RPMI7951 (cell line): Measurements from ENCODE around the gene TBCK. TPM values are rescaled to one million over a fixed set of nuclear protein-coding genes. Genes with fewer than 3 reads are reported as not detected.
A peak's percentile ranks its signal among the peaks of the same experiment; 100 is the strongest.
"Not testable (repeated sequence)": the region's sequence is repeated elsewhere in the genome, so short reads cannot be mapped to it uniquely, and the experiment has no call there.

ENCODE experiments used
- DNase-seq: peaks from one replicate; pipeline ENCODE4 v3.0.0-alpha.2; 2012; ENCODE audit warnings: low read depth
- total RNA-seq: library from RNA; depleted of rRNA; stranded (reverse); fragments of >200 nt; shearing (Covaris generic); gene quantifications from 2 replicates; pipeline ENCODE4 v1.2.3, GENCODE V29; 2014

Gene TBCK
- total RNA-seq, 1 experiment from 2014 or later = 22.2 TPM

DNA sequence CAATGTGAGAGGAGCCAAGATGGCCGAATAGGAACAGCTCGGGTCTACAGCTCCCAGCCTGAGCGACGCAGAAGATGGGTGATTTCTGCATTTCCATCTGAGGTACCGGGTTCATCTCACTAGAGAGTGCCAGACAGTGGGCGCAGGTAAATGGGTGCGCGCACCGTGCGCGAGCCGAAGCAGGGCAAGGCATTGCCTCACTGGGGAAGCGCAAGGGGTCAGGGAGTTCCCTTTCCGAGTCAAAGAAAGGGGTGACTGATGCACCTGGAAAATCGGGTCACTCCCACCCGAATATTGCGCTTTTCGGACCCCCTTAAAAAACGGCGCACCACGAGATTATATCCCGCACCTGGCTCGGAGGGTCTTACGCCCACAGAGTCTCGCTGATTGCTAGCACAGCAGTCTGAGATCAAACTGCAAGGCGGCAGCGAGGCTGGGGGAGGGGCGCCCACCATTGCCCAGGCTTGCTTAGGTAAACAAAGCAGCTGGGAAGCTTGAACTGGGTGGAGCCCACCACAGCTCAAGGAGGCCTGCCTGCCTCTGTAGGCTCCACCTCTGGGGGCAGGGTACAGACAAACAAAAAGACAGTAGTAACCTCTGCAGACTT lies 196.0 kb downstream of the TBCK start:
- DNase-seq = not testable (repeated sequence)

DNA sequence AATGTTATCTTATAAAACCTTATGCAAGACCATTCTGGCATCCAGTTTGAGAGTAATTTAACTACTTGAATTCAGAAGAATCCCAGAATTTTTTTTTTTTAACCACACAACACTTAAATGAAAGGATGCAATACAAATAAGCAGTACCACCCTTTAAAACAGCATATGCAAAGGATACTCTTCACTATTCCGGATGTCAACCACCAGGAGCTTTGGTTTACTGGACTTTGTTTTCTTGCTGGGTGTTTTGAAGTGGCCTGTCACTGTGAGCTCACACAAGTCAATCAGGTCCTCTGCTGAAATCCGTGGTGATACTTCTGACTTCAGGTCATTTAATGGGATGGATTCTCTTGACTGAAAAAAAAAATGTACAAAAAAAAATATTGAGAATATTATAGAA lies 200.0 kb downstream of the TBCK start:
- no peak for DNase-seq

GRCh38 chr4:106114270-106114669 lies 201.7 kb downstream of the TBCK start:
- no peak for DNase-seq

DNA sequence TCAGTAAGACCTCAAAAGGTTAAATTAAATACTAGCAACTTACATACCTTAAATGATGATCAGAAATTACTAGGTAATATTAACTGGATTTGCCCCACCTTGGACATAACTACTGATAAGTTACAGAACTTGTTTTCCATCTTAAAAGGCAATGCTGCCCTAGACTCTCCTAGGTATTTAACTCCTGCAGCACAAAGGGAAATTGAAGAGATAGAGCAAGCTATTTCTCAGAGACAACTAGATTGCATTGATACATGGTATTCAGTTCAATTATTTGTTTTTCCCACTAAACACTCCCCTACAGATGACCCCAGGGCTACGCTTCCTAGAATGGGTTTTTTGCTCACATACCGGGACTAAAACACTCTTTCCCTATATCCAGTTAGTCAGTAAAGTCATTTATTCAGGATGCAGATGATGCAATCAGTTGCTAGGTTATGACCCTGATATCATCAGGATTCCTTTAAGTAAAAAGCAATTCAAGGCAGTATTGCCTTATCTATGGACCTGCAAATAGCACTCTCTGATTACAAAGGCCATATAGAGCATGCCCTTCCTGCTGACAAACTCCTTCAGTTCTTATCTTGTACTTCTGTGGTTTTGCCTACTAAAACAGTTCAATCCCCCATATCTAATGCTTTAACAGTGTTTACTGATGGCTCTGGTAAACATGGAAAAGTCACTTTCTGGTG lies 204.1 kb downstream of the TBCK start:
- not testable (repeated sequence) for DNase-seq

DNA sequence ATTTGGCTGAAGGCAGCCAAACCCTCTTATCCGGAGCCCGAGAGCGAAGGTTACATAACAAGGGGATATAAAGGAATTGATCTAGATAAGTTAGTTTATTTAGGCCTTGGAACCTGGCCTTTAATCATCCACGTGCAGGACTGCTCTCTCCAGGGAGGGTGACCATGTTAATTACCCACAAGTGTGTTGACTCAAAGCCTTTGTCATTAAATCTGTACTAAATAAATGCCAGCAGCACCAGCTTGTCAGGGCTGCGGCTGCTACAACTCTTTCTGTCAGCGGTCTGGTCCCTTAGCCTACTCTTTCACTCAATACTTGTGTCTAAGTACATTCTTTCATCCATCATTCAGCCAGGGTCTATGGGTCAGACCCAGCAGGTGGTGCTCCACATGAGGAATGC lies 206.1 kb downstream of the TBCK start:
- DNase-seq = no peak

GRCh38 chr4:106105697-106106096 lies 210.3 kb downstream of the TBCK start:
- DNase-seq = no peak

DNA sequence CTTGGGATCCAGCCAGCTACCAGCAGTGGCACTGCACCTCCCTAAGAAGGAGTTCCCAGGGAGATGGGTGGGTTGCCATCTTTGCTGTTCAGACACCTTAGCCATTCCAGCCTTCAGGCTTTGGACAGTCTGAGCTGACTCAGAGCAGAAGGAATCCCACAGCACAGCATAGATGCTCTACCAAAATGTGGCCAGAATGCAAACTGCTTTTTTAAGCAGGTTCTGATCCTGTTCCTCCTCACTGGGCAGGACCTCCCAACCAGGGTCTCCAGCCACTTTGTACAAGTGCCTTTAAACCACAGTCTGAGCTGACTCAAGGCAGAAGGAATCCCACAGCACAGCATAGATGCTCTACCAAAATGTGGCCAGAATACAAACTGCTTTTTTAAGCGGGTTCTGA lies 211.7 kb downstream of the TBCK start:
- DNase-seq = no peak

DNA sequence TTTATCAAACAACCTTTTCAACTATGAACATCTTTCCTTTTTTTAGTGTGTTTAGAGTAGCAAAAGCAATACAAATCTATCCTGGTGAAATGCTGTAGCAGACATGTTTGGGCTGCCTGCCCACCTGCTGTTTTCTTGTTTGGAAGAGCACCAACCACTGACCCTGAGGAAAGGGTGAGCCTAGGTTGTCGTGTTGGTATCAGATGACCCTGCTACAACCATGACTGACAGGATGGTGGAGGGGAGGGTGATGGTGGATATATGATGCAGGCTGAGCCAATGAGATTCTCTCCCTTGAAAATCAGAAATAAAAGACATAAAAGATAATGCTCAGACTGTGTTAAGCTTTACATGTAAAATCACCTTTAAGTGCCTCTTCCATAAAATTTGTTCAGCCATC lies 219.6 kb downstream of the TBCK start:
- DNase-seq = no peak

DNA sequence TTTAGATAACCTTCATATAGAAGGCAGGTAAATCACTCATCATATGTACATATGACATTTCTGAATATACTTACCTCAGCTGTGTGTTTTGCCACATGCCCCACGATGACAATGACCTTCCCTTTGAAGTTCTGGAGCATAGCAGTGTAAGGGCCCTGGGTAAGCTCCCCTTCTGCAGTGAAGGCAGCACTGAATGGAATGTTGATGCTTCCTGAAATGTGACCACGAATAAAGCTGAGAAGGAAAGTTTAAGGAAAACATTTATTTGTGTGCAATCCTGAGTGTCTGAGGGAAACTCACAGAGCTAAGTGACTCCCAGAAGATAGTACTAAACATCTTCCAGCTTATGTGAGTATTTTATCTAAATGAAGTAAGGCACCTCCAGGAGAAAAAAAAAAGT lies 220.6 kb downstream of the TBCK start:
- no peak for DNase-seq

DNA sequence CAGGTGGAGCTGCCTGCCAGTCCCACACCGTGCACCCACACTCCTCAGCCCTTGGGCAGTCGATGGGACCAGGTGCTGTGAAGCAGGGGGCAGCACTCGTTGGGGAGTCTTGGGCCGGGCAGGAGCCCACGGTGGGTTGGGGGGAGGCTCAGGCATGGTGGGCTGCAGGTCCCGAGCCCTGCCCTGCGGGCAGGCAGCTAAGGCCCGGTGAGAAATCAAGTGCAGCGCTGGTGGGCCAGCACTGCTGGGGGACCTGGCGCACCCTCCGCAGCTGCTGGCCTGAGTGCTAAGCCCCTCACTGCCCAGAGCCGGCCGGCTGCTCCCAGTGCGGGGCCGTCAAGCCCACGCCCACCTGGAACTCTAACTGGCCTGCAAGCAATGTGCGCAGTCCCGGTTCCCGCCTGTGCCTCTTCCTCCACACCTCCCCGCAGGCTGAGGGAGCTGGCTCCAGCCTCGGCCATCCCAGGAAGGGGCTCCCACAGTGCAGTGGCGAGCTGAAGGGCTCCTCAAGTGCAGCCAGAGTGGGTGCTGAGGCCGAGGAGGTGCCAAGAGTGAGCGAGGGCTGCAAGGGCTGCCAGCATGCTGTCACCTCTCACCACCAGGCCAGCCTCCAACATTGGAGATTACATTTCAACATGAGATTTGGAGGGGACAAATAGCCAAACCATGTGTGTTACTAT lies 223.5 kb downstream of the TBCK start:
- DNase-seq = no peak

DNA sequence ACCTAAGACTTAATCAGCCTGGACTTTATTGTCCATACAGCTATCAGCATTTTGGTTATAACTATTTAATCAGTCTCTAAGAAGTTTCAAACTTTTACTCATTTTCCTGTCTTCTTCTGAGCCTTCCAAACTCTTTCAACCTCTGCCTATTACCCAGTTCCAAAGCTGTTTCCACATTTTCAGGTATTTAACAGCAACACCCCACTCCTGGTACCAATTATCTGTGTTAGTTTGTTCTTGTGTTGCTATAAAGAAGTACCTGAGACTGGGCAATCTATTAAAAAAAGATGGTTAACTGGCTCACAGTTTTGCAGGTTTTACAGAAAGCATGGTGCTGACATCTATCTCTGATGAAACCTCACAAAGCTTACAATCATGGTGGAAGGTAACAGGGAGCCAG lies 225.2 kb downstream of the TBCK start:
- DNase-seq = no peak

DNA sequence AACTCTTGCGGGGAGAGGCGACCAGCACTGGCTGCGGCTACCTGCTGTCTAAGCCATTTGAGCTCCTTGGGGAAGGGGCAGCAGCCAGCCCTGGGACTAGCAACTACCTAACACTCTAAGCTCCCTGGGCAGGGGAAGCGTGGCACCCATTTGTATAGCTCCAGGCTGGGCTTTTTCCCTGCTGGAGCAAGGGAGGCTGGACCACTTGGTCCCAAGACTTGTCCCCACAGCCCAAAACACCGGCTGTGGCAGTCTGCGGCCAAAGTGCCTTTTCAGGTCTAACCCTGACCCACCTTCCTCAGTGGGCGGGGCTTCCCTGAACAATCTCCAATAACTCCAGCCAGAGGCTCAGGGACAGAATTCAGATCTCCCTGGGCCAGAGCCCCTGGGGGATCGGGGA lies 232.9 kb downstream of the TBCK start:
- no peak for DNase-seq

DNA sequence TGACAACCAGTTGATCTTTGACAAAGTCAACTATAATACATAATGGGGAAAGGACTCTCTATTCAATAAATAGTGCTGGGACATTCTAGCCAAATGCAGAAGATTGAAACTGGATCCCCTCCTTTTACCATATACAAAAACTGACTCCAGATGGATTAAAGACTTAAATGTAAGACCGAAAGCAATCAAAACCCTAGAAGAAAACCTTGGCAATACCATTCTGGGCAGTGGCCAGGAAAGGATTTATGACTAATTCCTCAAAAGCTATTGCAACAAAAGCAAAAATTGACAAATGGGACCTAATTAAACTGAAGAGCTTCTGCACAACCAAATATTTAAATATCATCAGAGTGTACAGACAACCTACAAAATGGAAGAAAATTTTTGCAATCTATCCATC lies 235.6 kb downstream of the TBCK start:
- DNase-seq = no peak

DNA sequence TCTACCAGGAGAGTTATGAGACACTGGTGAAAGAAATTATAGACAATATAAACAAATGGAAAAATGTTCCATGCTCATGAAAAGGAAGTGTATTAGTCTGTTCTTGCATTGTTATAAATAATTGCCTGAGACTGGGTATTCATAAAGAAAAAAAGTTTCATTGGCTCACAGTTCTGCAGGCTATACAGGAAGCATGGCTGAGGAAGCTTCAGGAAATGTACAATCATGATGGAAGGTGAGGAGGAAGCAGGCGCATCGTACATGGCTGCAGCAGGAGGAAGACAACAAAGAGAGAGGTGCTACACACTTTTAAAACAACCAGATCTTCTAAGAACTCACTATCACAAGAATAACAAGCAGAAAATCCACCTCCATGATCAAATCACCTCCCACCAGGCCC lies 236.4 kb downstream of the TBCK start:
- no peak for DNase-seq

DNA sequence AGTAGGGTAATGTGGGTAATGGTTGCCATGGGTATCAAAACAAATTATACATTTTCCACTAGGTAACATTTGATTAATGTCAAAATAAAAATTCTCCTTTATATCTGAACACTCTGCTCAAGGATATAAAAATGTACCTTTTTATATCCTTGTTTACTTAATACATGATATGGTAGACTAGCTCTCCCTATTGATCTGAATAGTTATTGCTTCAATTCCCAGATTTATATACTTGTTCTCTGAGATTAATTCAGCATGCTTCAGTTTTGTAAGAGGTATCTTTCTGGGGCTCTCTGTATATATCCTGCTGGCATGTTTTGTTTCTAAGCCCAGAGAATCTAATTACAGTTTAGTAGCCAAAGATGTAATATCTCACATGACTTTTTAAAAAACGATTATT lies 251.0 kb downstream of the TBCK start:
- no peak for DNase-seq

- no peak for DNase-seq
Measured at GRCh38 chr4:106063009-106063408, 253.0 kb downstream of the TBCK start.

DNA sequence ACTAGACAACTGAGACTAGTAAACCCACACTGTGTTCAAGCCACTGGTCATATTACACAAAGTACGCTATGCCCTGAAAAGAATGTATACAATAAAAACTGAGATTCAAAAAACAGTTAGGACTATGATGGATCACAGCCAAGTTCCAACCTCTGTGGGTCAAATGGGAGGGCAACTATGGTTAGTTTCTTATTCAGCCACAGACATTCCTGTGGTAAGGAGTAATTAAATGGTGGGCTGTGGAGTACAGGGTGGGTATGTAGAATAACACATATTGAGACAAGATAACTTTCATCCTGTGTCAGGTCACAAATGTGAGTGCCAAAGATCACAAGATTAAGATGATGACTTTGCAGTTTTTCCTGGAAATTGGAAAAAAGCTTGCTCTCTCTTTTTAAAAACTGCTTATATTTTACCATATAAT lies 253.5 kb downstream of the TBCK start:
- peak; percentile 75 for DNase-seq

DNA sequence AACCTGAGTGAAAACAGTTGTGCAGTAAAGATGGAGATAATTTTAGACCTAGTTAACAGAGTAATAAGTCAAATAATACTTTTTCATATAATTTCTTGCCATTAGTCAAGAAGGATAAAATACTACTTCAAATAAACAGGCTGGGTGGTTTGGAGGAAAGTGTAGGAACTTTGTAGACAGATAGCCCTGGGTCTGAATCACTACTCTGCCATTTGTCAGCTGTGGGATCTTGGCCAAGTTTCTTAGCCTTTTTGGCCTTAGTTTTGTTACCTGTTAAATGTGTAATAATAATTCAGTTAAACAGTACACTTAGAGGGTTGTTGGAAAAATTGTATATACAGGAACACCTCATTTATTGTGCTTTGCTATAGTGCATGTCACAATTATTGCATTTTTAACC lies 257.1 kb downstream of the TBCK start:
- no peak for DNase-seq

DNA sequence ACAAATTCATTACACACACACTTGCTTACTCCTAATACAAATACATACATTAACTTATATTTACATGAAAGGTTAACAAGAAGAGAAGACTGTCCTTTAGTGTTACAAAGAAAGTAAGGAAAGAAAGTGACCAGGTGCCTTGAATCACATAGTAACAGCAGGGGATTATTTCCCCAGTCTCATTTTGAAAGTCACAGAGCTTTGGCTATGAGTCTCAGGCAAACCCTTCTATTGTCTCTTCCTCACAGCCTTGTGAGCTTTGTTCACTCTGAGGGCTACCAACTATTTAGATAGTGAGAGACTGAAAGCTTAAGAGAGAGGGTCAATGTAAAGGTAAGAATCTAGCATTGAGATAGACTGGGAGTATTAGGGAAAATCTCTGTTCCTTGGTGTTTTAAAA lies 259.1 kb downstream of the TBCK start:
- no peak for DNase-seq

GRCh38 chr4:106051514-106051913 lies 264.5 kb downstream of the TBCK start:
- DNase-seq = no peak

GRCh38 chr4:106049490-106049889 lies 266.5 kb downstream of the TBCK start:
- DNase-seq = no peak

- DNase-seq = no peak
Measured at GRCh38 chr4:106048250-106048971, 267.6 kb downstream of the TBCK start.

DNA sequence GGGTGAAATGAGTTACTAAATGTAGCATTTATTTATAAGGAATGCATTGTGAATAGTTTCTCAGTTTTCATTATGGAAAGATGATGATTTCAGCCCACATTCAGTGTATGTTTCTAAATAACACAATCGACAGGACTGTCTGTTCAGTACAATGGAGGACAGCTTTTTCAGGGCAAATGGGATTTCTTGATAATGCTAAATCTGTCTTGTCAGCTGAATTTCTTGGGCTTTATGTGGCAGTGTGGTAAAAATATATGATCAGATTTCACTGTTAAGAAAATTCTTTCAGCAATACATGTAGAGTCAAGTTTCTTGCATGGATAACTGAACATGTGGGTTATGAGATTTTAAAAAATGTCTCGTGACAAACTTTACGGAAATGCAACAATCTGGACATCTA lies 269.9 kb downstream of the TBCK start:
- no peak for DNase-seq
